ENCODE measurements around the gene HCRT.
"Not testable (repeated sequence)": the region's sequence is repeated elsewhere in the genome, so short reads cannot be mapped to it uniquely, and the experiment has no call there.

Gene HCRT, protein sequence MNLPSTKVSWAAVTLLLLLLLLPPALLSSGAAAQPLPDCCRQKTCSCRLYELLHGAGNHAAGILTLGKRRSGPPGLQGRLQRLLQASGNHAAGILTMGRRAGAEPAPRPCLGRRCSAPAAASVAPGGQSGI

DNA sequence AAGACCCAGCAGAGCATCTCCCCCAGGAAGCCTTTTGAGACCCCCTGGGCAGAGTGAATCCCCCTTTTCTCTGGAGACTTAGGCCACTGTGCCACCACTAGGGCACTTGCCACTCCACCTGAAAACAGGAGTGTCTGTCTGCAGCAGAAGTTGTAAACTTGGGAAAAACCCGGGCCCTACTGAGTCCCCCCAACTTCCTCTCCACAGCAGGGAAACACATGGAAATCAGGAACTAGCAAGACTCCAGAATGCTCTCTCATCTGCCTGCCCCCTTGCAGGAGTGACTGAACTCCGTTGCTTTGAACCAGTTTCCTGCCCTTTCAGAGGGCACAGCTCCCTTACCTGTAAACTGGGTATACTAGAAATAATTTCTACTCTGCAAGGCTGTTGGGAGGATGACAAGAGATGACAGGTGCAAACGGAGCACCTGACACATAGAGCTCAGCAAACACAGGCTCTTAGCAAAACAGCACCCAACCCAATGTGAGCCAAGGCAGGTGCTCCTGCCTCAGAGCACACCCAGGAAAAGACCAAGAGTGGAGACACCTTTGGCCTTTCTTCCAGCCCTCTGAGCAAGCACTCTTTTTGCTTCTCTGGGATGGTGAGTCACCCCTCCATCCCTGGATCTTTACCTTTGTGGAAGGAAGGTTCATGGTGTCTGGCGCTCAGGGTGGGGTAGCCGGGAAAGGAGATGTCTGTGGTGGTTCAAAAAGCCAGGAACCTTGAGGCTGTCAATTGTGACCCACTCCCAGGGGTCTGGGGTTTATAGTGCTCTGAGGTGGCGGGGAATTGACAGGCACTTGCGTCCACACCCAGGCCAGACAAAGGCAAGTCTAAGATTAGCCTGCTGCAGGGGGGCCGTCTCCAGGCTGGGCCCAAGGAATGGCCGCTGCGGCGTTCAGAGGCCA lies at the start of gene HCRT:
TSS of gene HCRT (minus strand) at position 740 of the 908 bp plus-strand sequence. CDS start at position 653, 87 bp downstream.
- no peak for DNase-seq

DNA sequence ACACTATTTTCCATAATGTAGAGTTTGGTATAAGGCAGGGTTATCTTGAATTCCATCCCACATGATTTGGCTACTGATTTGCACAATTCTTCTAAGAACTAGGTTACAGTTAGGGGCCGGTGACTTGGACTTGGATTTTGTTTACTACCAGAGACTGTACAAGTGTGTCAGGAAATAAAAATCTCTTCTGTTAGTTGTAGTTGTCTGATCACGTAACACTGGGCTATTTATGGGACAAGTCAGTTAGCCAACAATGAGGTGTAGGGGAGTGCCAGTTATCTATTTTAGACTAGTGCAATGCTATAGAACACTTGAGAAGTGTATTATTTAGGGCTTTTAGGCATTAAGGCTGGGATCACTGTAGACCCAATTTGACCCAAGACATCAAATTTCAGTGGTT lies 48.7 kb upstream of the HCRT start:
- DNase-seq = no peak

DNA sequence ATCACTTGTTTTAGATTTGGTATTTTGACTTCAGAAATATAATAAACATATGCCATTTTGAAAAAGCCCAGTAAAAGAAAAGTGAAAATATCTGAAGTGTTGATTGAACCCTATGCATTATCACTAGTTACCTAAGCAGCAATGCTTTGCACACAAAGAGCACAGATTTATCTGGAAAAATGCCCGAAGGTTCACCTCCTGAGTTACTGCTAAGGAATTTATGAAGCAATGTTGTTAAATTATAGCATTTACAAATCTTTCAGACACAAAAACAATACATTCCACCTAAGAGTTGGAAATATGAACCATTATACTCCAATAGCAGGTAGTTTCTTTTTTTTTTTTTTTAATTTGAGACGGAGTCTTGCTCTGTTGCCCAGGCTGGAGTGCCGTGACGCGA lies 47.9 kb upstream of the HCRT start:
- DNase-seq = no peak

DNA sequence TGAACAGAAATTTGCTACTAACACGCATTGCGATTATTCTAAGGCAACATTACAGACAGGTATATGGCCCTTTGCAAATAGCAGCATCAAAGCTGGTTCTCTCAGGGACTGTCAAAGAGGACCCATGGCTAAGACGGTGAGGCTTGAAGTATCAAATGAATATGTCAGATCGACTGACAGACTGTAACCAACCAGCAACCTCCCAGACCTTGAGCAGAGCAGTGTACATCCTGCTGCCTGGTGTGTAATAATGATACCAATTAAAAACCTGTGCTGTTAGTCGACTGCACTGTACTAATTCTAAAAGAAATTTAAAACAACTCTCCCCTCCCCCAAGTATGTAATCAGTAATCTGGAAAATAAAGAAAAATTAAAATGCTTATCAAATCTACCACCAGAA lies 45.0 kb upstream of the HCRT start:
- no peak for DNase-seq

DNA sequence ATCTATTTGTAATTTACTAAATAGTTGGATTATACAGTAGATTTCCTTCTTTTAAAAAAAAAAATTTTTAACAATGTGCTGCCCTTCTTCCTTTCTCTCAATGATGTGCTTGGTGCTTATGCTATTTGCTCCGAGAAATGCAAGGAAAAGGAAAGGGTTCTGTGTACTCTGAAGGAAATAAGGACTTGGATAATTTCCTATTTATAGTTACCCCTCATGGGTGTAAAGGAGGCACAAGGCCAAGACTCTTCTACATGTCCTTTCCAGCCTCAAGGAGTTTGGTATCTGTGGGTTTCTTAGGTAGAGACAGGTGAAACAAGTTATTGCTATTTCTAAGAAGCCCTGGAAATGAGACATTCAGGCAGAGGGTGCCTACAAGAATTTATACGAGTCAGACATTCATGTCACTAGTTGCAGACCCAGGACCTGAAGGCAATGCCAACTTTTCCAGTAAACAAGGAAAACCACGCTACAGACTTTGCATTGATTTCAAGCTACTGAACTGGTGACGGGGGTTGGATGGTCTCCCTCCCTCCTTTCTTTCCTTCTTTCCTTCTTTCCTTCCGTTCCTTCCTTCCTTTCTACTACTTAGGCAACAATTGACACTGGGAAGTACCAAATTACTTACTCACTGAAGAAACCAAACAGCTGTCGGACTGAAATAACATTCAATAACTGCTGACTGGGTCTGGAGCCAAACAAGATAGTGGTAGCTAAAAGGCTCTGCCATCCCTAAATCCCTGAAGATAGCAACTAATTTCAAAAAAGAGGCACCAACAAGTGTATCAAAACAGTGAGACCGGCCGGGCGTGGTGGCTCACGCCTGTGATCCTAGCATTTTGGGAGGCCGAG lies 42.8 kb upstream of the HCRT start:
- DNase-seq = no peak

DNA sequence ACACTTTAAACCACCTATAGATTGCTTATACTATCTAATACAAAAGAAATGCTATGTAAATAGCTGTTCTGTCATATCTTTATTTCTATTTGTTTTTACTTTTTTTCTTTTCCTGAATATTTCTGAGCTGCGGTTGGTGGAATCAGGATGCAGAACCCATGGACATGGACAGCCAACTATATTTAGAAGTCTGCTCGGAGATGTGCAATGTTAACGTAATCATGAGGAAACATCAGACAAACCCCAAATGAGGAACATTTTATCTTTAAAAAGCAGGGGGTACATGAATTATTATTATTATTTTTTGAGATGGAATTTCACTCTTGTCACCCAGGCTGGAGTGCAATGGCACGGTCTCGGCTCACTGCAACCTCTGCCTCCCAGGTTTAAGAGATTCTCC lies 40.4 kb upstream of the HCRT start:
- DNase-seq = no peak

DNA sequence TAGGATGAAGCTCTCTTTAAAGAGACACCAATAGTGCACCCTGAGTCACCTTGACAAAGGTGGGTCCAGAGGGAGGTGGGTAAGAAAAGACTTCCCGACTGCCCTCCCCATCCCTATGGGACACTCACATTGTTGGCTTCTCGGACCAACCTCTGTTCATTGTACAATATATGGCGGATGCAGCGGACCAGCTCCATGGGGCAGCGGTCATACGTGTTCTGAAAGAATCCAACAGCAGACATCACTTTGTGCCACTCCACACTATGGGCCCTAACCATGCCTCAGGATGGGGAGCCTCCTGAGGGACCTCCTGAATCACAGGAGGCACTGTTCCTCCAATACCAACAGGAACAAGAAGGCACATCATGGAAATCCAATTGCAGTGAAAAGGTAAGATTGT lies 39.4 kb upstream of the HCRT start:
- no peak for DNase-seq

DNA sequence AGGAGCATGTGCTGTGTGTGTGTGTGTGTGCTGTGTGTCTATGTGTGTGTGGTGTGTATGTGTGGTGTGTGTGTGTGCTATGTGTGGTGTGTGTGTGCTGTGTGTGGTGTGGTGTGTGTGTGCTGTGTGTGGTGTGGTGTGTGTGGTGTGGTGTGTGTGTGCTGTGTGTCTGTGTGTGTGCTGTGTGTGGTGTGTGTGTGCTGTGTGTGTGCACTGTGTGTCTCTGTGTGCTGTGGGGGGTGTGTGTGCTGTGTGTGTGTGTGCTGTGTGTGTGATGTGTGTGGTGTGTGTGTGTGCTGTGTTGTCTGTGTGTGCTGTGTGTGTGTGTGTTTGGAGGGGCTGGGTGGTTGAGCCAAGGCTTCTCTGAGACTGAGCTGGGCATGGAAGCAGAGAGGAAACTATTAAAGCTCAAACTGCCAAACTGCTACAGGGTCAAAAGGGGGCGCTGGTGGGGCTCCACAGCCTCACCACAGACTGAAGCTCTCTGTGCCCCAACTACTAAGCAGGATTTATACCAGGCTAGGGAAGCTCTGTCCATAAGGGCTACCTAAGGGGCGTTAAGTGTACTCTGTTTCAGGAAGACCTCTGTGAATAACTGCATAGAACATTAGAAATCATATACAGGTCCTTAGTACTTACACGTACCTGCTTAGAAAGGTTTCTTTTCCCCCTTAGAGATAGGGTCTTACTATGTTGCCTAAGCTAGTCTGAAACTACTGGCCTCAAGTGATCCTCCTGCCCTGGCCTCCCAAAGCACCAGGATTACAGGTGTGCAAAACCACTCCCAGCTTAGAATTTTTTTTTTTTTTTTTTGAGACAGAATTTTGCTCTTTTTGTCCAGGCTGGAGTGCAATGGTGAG lies 36.9 kb upstream of the HCRT start:
- peak; percentile 51 for DNase-seq

DNA sequence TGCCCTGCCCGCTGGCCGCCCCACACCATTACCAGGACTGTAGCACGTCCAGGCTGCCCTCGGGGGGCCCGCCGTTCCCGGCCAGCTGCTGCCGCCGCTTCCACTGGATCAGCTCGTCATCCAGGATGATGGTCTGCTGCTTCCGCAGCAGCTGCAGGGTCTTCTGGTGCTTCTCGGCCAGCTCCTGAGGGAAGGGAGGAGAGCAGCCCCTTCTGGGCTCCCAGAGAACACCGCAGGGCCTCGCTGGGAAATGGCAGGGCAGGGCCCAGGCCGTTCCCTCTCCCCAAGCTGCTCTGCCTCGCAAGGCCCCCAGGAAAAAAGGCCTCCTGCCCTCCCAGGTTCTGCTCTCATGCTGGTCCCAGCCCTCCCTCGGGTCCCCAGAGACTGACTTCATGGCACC lies 34.0 kb upstream of the HCRT start:
- DNase-seq = not testable (repeated sequence)

DNA sequence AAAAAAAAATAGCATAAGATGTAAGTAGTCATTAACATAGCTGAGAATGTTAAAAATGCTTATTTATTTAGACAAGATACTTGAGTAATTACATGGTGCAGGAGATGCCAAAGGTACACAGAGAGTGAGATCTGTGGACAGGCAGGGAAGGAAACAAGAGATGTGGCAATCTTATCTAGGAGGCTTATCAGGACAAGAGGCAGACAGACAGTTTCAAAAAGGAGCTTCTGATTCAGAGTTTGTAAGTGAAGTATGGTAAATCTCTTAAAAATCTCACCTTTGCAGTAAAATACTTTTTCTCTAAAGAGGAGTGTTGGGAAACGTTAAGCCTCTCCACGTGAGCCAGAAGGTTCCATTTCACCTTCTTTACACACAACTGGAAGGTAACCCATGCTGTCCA lies 28.9 kb upstream of the HCRT start:
- DNase-seq = no peak

DNA sequence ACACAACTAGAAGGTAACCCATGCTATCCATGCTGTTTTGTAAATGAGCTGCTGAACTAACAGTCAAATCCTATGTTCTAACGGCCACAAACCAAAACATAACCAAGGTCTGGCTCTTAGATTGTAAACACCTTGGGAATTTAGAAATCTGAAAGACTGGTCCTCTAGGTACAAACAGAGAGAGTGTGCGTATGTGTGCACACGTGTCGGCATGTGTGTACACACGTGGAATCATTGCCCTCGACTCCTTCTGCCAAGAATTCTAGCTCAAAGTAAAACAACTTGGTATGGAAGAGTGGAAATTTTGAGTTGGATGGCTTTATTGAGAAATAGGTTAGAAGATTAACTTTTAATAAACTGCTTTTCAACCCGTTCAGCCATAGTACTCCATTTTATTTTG lies 27.1 kb upstream of the HCRT start:
- DNase-seq = no peak

DNA sequence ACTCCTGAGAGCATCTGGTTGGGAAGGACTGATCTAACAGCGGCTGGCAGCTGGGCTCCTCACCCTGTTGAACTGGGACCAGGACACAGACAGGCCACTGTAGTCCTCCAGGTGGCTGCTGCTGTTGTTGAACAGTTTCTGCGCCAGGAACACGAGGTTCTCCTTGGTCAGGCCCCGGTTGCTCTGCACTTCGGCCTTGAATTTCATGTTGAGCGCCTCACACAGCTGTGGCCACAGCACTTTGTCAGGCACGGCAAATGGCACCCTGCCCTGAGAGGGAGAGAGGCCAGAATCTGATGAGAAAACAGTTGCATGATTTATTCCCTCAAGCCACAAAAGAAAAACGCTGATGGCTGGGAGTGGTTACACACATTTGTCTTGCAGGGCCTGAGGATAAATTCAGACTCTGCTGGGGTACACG lies 26.7 kb upstream of the HCRT start:
- not testable (repeated sequence) for DNase-seq

DNA sequence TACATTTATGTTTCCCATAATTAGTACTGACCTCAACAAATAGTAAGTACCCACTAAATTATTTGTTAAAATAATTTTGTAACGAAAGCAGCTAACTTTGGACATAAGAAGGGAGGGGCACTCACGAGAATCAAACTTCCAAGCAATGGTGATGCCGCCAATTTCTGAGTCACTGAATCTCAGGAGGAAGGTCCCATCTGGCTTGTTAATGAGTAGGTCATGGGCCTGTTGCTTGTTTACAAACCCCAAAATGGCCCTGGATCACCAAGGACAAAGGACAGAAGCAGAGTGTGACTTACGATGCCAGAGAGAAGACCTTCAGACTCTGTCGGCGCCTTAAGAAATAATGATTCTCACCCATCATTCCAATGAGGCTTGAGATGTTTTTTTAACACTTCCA lies 24.8 kb upstream of the HCRT start:
- DNase-seq = no peak

DNA sequence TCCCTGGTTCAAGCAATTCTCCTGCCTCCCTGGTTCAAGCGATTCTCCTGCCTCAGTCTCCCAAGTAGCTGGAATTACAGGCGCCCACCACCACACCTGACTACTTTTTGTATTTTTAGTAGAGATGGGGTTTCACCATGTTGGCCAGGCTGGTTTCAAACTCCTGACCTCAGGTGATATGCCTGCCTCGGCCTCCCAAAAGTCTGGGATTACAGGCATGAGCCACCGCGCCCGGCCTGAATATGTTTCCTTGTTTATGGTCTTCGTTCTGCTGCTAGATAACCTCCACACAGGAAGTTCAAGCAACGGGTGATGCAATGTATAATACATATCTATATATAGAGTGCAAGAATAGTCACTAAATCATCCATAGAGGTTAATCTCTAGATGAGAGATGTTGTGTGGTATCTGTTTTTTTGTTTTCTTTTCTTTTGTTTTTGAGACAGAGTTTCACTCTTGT lies 20.9 kb upstream of the HCRT start:
- not testable (repeated sequence) for DNase-seq

DNA sequence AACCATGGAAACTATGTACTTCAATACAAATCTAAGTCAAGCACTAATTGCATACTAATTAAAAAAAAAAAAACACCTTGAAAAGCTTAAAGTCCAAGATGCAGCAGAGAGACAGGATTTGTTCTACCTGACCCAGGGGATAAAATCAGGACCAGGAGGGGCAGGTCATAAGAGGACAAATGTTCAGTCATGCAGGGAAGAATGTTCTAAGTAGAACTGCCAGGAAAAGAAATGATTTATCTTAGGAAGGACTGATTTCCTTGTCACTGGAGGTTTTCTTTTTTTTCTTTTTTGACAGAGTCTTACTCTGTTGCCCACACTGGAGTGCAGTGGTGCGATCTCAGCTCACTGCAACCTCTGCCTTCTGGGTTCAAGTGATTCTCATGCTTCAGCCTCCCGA lies 18.1 kb upstream of the HCRT start:
- no peak for DNase-seq

DNA sequence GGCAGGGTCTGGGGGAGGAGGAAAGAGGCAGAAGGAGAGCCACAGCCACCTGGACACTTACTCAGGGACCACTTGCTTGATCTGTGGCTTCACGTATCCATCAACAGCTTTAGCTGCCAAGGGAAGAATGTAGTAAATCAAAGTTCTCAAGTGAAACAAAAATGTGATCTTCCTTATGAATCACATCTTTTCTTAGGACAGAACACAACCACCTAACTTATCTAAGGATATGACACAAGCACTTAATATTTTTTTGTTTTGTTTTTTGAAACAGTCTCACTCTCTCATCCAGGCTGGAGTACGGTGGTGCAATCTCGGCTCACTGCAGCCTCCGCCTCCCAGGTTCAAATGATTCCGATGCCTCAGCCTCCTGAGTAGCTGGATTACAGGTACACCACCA lies 17.4 kb upstream of the HCRT start:
- DNase-seq = no peak

DNA sequence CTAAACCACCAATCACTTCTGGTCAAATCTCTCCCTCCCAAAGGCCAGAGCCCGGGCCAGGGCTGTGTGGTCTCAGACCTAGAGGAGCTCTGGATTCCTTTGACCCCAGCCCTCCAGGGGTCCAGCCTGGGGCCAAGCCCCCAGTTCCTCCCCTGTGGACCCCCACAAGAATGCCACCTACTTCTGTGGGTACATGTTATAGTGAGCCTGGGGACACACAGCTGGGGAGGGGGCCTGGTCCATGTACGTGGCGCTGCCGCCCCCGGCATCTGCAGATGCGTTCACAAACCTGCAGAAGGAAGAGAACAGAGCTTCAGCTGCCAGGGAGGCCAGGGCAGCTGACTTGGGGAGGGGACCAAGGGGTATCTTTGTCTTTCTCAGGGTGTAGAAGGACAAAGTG lies 16.9 kb upstream of the HCRT start:
- DNase-seq = no peak

DNA sequence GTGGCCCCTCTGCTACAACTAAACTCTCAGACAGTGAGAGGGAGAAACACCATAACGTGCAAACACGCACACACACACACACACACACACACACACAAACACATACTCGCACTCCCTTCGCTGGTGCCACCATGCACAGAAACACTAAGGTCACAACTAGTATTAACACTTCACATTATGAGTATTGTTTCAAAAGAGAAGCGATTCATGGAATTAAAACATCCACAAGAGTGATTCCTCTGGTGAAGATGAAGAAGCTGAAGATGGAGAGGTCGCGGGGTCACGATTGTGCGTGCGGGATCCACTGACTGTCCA lies 16.2 kb upstream of the HCRT start:
- no peak for DNase-seq

DNA sequence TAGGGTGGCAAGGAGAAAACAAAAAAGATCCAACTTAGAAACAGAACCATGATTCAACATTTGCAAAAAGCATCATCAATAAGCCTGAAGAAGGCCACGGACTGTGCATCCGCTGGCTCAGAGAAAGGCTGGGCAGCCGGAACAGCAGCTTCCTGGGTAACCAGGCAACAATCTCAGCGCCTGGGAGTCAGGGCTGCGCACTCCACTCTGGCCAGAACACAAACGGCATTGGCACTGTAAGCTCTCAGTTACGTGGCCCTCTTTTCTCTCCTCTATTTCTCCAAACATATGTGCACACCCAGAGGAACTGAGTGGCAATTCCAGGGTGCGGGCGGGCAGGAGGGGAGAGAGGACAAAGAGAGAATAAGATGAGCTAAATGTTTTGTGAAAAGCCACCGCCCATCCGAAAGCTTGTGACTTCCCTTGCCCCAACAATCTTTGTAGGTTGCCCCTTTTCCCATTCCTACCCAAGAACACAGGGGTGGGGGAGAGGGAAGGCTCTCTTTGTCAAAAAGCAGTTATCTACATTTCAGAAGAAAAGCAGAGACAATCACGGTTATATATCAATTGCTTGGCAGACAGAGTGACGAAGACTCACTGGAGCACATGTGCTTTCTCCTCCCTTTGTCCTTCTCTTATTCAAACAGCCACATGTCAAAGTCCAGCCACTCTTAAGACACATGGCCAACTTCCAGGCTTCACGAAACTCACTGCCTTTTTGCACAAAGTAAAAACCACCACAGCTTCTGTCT lies 15.6 kb upstream of the HCRT start:
- no peak for DNase-seq

DNA sequence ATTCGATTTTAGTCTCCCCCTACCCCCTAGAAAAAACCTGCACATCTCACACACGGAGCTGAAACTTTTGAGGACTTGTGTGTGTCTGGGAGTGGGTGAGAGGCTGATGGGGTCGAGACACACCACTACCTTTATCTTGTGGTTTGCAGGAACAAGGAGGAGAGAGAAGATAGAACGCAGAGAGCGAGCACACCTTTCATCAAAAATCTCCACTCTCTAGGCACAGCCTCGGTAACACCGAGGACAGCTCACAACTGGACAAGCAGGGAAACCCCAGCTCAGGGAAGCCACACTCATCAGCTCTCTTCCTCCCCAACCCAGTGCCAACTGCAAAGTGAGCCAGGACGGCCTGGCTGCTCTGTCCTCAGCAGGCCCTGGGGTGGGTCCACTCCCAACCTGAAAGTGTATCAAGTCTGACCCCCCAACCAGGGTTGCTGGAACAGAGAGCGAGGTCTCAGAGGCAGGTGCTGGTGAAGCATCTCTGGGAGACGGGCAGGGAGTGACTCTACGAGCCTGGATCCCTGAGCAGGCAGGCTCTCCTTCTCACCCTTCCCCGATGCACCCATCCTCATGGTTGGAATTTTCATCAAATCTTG lies 14.3 kb upstream of the HCRT start:
- DNase-seq = no peak

DNA sequence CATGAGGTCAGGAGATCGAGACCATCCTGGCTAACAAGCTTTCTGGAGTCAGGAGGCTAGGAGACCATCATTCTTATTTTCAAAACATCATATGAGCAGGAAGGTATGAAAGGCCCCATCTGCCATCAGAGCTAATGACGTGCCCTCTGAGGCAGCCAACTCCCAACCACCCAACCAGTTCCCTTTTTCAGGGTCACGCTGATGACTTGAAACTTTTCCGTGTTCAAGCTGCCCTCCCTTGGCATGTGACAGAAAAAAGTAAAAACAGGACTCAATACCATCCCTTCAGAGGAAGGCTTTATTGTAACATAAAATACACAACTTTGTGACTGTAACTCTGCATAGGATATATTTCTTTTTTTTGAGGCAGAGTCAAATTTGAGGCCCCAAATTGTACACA lies 13.6 kb upstream of the HCRT start:
- no peak for DNase-seq
